ENCODE data around the gene CD93.

CD93 gene

GRCh38 chr20:23032056-23032749 is 53.9 kb downstream of the CD93 start:
- Histone ChIP-seq H3K4me3 (ENCODE audit: low read length) (no peak overlapping the region), H3K4me1 (ENCODE audit: low read length) (no peaks in the 10 kb centered on the region), H3K9ac (ENCODE audit: low read length) (no peak overlapping the region), H4K20me1 (ENCODE audit: insufficient read depth, low read length) (no peaks in the 10 kb centered on the region), H3K27me3 (ENCODE audit: low read depth, low read length) (peaks cover 21% of the 10 kb centered on the region), H3K36me3 (replicated peaks; ENCODE audit: low read depth, low read length) (no peaks in the 10 kb centered on the region), H2AFZ (ENCODE audit: low read depth, low read length) (no peak overlapping the region), H3K27ac (ENCODE audit: low read length) (no peak overlapping the region), H3K79me2 (ENCODE audit: low read length) (no peaks in the 10 kb centered on the region), H3K4me2 (ENCODE audit: low read length) (no peak overlapping the region), H3K9me3 (ENCODE audit: insufficient read depth, low read length) (no peaks in the 10 kb centered on the region)
- TF ChIP-seq CTCF (IDR thresholded peaks at IDR 0.05; ENCODE audit: low read depth, low read length) (no peak), EZH2phosphoT487 (IDR thresholded peaks at IDR 0.05; ENCODE audit: low read depth) (no peak)

GRCh38 chr20:23031346-23031745 is 54.8 kb downstream of the CD93 start:
- H3K4me2 ChIP-seq (ENCODE audit: low read length), result no peak overlapping the region
- H3K27me3 ChIP-seq (ENCODE audit: low read depth, low read length), result peaks cover 22% of the 10 kb centered on the region; the same call in 1 of the 2 replicates
- no peak overlapping the region for H2AFZ ChIP-seq (ENCODE audit: low read depth, low read length)
- H3K9me3 ChIP-seq (ENCODE audit: insufficient read depth, low read length), result no peaks in the 10 kb centered on the region
- no peaks in the 10 kb centered on the region for H3K36me3 ChIP-seq (replicated peaks; ENCODE audit: low read depth, low read length)
- no peak overlapping the region for H3K4me3 ChIP-seq (ENCODE audit: low read length)
- no peaks in the 10 kb centered on the region for H3K4me1 ChIP-seq (ENCODE audit: low read length)
- TF ChIP-seq EZH2phosphoT487 (IDR thresholded peaks at IDR 0.05; ENCODE audit: low read depth) (no peak), CTCF (IDR thresholded peaks at IDR 0.05; ENCODE audit: low read depth, low read length) (no peak)
- H3K27ac ChIP-seq (ENCODE audit: low read length), result no peak overlapping the region
- H3K9ac ChIP-seq (ENCODE audit: low read length), result no peak overlapping the region
- H3K79me2 ChIP-seq (ENCODE audit: low read length), result no peaks in the 10 kb centered on the region
- H4K20me1 ChIP-seq (ENCODE audit: insufficient read depth, low read length), result no peaks in the 10 kb centered on the region

All from OCI-LY3 (cell line).